T-helper 9 cell (primary cell): Measurements from ENCODE around the gene PARP4.
A peak's percentile ranks its signal among the peaks of the same experiment; 100 is the strongest.
"Not testable (repeated sequence)": the region's sequence is repeated elsewhere in the genome, so short reads cannot be mapped to it uniquely, and the experiment has no call there.

Source experiments
- DNase-seq: peaks from one replicate; pipeline ENCODE4 v3.0.0-alpha.2; 2020
- total RNA-seq, 2 donors: gene quantifications; one replicate each; lab custom pipeline; 2026; lab: John Stamatoyannopoulos, UW

The PARP4 gene
- 86.6 to 184 reads per million in 2 donors for total RNA-seq

DNA sequence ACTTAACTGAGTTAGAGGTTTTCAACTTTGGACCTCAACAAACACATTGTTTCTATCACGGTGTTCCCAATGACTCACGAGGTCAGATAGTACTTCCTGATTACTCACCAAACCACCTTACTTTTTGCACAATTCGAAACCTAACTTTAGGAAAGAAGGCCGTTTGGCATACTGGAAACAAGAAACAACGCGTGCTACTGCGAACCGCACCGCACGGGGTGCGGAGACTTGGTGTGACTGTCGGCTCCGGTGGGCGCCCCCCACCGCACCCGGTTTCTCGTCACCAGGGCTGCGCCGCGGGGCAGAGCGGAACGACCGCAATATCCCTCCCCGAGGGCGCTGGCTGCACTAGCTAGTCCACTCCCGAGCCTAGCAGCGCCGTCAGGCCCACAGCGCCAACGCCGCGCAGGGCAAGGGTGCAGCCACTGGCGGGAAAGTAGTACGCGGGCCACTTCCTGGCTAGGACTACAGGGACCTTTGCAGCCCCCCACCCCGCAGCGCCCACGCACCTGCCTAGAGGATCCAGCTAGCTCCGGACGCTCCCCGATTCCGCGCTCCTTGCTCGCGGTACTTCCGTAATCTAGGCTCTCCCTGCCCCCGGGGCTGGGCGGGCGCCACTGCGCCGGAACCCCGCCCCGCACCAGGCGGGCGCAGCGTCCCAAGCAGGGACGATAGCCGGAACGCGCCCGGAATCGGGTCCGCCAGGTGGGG is at the start of gene PARP4:
Gene PARP4, minus strand, starts transcription at position 582 of the 711 bp plus-strand sequence. CDS start 9,002 bp downstream, outside the sequence.
- DNase-seq: peak; percentile 51

DNA sequence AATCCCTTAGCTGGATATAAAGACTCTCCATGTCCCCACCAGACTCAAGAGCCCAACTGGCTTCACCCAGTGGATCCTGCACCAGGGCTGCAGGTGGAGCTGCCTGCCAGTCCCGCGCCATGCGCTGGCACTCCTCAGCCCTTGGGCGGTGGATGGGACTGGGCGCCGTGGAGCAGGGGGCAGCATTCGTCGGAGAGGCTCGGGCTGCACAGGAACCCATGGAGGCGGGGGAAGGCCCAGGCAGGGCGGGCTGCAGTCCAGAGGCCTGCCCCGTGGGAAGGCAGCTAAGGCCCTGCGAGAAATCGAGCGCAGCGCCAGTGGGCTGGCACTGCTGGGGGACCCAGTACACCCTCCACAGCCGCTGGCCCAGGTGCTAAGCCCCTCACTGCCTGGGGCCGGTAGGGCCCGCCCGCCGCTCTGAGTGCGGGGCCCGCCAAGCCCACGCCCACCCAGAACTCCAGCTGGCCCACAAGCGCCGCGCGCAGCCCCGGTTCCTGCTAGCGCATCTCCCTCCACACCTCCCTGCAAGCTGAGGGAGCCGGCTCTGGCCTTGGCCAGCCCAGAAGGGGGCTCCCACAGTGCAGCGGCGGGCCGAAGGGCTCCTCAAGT is 48.1 kb upstream of the PARP4 start:
- DNase-seq: not testable (repeated sequence)

DNA sequence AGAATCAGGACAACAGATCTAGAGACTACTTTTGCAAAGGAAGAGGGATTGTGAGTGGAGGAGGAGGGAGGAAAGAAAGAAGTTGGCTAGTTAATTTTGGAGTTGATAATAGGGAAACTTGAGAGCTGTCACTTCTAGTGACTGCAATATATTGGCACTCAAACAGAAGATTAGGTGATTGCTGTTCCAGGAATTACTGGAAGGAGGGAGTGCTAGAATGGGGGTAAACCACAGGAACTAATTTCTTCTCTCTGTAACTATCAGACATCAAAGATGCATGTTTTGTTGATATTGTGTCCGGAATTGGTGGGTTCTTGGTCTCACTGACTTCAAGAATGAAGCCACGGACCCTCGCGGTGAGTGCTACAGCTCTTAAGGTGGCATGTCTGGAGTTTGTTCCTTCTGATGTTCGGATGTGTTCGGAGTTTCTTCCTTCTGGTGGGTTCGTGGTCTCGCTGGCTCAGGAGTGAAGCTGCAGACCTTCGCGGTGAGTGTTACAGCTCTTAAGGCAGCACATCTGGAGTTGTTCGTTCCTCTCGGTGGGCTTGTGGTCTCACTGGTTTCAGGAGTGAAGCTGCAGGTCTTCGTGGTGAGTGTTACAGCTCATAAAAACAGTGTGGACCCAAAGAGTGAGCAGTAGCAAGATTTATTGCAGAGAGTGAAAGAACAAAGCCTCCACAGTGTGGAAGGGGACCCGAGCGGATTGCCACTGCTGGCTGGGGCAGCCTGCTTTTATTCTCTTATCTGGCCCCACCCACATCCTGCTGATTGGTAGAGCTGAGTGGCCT is 47.0 kb upstream of the PARP4 start:
- DNase-seq: not testable (repeated sequence)

DNA sequence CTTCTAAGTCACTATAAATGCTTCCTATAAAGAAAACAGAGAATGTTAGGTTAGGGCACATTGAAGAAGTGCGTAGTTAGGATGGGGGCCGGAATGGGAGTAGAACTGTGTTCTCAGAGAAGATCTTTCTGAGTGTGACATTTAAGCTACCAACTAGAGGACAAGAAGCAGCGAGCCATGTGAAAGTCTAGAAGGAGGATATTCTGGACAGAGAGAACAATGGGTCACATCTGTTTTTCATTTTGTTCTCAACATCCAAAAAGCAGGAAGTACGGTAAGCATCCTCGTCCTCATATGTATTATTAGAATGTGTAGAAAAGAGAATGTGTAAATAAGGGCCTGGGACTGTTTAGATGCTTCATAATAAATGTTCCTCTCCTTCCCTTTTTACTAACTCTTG is 44.5 kb upstream of the PARP4 start:
- DNase-seq: no peak

DNA sequence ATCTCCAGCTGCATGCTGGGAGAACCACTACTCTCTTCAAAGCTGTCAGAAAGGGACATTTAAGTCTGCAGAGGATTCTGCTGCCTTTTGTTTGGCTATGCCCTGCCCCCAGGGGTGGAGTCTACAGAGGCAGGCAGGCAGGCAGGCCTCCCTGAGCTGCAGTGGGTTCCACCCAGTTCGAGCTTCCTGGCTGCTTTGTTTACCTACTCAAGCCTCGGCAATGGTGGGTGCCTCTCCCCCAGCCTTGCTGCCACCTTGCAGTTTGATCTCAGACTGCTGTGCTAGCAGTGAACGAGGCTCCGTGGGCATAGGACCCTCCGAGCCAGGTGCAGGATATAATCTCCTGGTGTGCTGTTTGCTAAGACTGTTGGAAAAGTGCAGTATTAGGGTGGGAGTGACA is 41.3 kb upstream of the PARP4 start:
- not testable (repeated sequence) for DNase-seq

DNA sequence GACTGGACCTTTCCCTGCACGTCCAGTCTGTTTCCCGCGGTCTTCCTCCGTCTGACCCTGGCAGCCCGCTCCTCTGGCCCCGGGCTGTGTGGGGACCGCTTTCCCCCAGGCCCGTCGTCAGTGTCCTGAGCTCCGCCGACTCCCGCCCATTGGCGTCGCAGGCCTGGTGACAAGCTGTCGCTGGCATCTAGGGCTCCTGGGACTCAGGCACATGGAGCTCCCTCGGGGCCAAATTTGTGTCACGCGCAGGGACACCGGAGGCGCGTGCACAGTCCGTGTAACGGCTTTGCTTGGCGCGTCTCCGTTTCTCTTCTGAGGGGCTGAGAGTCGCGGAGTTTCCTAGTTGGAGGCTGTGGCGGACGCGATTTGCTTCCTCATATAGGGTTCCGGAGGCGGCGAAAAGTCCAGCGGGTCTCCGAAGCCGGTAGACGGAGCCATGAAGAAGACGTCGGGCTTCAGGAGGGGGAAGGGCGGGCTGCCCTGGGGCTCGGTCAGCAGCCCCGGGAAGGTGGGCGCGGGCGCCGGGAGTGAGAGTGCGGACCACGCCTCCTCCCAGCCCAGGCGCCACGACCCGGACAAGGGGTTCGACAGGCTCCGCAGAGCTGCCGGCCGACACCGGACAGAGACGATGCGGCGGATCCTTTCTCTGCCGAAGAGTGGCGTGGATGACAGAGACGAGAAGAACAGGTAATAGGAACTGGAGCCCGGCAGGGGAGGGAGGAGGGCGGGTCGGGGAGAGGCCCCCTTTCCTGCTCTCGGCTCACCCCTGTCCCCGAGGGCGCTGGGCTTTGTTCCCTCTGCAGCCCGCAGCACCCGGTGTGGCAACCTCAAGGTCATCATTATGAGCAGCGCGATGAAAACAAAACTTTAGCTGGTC is 29.1 kb upstream of the PARP4 start:
- not testable (repeated sequence) for DNase-seq

DNA sequence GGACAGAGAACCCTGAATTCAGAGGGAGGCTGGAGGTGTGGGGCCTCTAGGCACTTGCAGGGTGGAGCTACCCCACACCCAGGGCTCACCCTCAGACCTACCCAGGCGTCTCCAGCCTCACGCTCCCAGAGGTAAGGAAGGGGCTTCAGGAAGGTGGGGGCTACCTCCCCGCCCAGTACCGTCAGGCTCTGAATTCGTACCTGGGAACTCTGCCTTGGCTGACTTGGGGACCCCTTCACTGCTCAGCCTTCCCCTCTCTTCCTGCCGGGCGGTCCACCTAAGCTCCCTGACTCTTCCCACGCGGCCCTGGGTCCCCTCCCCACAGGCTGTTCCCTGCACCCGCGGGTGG is 28.5 kb upstream of the PARP4 start:
- DNase-seq: no peak

DNA sequence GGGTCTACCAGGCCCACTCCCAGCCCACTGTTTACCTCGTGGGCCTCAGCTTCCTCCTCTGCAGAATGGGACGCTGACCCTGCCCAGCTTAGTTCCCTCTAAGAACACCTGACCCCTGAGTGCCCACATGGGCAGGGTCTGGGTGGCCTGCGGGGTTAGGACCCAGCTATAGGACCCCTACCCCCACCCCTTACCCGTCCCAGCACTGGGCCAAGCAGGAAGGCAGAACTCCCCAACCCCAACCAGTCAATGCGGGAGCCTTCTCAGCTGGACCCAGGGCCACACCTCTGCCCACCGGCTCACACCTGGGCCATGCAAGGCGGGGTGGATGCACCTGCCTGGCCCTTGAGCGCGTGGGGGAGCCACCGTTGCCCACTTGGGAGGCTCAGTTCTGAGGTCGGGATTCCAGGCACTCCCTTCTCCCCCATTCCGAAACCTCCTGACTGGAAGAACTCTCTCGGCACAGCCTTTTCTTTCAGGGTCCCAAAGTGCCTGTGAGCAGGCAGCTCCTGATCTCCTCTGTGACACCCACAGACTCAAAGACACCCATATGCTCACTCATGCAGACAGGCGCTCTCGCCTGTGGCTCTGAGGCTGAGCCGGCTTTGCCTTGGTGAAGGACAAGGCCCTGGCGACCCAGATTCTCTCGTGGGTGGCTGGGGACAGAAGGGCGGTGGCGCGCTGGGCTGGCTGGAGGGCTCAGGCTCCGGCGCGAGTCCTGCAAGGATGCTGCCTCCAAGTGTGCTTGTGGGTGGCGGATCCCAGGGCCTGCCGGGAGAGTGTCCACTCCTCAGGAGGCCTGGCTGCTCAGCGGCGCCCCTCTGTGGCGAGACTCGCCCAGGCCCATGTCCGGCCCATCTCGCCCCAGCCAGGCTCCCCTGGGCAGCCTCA is 27.9 kb upstream of the PARP4 start:
- no peak for DNase-seq

DNA sequence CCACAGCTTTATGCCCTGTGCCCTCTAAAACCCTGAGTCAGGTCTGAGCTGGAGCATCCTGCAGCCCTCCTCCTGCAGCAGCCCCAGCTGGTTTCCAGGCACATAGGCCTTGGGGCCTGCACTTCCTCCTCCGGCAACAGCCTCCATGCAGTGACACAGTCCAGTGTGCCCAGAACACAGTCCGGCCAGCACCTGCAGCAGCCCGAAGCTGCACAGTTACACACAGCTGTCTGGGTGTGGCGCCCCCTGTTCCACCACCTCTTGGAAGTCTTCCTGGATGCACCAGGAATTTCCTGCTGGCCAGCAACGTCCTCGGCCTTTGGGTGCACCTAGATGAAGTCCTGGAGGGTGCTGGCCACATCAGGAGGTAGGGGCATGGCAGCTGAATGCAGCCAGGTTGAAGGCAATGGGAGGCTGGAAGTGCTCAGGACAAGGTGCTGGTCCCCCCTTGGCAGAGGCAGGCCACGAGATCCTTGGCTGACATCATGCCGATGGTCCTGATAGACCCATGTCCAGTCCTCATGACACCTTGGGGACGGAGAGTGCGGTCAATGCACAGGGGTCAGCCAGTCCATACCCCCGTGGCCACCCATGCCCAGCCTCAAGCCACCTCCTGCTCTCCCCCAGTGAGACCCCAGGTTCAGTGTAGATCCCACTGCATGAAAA is 27.1 kb upstream of the PARP4 start:
- DNase-seq: no peak

DNA sequence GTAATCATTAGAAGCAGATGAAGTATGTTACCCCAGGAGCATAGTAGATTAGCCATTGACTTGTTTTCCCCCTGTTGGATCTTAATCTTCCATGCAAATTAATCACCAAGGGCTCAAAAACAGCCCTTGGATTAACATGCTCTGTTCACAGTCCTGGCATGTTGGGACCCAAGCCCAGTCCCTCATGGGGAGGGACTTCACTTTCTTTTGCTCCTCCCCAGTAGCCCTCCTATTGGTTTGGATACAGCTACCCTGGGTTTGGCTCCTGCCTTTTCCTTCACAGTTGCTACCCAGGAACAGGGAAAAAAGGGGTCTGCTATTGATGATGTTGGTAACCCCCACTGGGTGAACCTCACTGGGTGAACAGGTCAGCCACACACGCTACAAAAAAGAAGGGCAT is 16.9 kb upstream of the PARP4 start:
- DNase-seq: no peak

DNA sequence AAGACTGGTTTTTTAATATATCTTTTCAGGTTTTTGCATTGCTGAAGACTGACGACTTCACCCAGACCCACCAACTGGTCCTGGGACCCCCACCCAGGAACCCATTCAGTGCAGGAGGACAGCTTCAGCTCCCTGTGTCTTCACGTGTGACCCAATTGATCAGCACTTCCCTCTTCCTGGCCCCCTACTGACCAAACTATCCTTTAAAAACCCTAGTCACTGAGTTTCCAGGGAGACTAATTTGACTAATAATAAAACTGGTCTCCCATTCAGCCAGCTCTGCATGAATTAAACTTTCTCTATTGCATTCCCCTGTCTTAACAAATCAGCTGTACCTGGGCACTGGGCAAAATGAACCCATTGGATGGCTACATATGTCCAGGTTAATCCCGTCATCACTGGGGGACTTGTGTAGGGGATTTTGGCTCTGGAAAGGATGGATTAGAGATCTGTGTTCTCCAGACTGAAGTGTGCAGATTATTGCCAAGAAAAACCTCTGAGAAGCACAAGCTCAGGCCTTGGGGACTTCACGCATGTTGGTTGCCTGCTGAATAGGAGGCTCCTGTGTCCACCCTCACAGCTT is 16.3 kb upstream of the PARP4 start:
- DNase-seq: no peak

DNA sequence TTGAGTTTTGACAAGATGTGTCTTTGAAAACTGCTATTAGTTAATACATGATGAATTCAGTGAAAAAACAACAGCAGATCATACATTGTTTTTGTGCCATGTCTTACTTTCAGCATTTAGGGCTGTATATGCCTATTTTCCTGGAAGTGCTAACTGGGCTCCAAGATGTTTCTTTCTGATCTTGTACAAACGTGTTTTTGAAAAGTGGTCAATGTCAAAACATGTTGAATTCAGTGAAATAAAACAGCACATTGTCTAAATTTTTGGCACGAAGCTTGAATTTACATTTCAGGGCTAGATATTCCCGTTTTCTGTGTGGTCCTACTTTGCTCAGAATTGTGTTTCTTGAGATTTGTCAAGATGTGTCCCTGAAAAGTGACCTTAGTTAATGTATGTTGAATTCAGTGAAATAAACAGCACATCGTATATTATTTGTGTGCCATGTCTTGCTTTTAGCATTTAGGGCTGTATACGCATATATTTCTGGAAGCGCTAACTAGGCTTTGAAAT is 14.7 kb upstream of the PARP4 start:
- no peak for DNase-seq

DNA sequence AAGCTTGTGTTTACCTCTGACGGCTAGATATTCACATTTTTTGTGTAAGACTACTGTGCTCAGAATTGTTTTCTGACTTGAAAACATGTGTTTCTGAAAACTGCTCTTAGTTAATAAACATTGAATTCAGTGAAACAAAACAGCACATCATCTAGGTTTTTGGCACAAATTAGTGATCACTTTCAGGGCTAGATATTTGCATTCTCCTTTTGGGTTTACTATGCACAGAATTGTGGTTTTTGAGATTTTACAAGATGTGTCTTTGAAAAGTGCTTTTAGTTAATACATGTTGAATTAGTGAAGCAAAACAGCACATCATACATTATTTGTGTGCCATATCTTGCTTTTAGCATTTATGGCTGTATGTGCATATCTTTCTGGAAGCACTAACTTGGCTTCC is 8.2 kb upstream of the PARP4 start:
- DNase-seq: no peak

DNA sequence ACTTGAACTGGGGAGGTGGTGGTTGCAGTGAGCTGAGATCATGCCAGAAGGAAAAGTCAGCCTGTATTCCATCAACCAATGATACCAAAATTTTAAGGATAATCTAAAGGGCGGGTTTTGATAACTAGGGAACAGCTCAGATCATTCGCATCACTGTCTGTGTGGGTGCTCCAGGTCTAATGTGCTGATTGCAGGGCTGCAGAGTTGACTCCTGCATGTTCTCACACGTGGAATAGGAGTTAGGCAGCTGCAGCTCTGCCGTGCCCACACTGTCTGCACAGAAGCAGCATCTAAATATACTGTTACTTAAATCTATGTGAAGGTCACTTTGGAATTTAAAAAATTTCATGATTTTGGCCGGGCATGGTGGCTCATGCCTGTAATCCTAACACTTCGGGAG is 4.3 kb upstream of the PARP4 start:
- DNase-seq: no peak

DNA sequence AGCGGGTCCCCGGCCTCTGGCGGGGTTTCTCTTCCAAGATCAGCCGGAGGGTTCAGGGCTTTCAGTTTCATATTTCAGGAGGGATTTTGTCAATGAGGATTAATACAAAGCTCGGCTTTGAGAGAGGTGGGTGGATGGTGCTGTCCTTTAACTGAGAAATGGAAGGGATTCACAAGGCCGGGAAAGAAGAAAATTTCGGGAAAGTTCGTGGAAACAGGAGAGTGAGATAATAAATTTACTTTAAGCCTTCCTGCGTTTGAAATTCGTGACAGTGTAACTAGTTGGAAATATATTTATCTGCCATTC is 283 bp upstream of the PARP4 start:
- DNase-seq: no peak

DNA sequence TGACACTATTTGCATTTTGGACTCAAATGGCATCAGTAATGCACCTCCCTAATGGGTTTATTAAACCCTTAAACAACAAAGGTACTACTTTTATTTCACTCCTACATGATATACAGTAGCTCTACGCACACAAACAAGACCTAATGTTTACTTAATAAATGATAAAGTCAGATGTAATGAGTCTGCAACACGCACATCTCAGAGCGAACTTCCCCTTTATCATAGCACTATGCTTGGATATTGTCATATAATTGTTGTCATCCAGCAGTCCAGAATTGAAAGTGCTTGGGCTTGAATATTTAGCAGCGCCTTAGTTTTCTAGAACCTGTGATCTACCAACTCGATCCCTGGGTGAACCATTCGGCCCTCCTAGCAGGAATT is 772 bp downstream of the PARP4 start:
- no peak for DNase-seq

DNA sequence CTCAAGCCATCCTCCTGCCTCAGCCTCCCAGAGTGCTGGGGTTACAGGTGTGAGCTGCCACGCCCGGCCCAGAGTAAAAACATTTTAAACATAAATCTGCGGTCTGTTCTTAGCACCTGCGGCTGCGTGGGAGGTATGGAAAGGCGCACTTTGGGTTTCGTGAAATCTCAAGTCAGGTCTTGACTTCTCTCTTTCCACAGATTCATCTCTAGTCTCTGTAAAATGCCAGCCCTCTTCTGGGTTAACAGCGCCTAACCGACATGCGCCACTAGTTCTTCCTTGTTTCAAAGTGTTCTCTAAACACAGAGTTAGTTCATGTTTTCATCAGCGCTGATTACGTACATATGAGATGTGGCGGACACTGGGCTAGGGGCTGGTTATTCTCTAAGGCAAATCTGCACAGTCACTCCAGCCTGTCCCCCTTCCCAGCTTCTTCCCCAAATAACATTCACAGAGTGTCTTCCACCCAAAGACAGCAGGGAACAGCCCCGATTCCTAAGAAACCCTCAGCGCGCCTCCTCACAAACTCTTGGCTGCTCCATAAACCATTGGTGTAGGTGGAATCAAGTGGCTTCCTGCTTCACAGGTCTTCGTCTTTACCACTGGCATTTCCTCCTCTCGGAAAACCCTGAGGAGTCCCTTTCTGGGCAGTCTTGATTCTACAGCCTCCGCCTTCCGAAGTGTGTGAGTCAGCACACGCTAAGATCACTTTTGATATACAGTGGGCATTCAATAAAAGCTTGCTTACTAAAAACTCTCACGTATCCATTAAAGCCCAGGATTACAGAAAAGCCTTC is 1.4 kb downstream of the PARP4 start:
- DNase-seq: no peak

DNA sequence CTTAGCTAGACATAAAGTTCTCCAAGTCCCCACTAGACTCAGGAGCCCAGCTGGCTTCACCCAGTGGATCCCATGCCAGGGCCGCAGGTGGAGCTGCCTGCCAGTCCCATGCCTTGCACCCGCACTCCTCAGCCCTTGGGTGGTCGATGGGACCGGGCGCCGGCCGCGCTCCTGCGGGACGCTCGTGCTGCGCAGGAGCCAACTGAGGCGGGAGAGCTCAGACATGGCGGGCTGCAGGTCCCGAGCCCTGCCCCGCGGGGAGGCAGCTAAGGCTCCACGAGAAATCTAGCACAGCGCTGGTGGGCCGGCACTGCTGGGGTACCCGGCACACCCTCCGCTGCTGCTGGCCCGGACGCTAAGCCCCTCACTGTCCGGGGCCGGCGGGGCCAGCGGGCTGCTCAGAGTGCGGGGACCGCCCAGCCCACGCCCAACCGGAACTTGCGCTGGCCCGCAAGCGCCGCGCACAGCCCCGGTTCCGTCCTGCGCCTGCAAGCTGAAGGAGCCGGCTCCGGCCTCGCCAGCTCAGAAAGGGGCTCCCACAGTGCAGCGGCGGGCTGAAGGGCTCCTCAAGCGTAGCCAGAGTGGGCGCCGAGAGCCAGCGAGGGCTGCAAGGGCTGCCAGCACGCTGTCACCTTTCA is 5.8 kb downstream of the PARP4 start:
- DNase-seq: no peak

DNA sequence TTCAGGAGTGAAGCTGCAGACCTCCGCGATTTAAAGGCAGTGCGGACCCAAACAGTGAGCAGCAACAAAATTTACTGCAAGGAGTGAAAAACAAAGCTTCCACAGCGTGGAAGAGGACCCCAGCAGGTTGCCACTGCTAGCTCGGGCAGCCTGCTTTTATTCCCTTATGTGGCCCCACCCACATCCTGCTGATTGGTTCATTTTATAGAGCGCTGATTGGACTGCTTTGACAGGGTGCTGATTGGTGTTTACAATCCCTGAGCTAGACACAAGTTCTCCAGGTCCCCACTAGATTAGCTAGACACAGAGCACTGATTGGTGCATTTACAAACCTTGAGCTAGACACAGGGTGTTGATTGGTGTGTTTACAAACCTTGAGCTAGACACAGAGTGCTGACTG is 6.3 kb downstream of the PARP4 start:
- not testable (repeated sequence) for DNase-seq

DNA sequence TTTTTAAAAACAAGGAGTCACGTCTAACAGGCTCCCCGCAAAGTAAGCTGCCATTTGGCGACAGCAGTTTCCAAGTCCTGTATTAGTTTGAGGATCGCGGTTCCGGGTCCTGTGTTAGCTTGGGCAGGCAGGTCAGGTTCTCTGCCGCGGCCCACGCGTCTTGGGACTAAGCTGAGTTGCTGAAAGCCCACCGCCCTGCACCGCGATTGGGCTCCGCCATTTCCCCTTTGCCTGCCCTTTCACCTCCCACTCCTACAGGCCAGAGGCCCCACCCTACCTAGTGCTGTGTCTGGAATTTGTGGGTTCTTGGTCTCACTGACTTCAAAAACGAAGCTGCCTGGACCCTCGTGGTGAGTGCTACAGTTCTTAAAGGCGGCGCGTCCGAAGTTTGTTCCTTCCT is 6.8 kb downstream of the PARP4 start:
- no peak for DNase-seq
